BLaER1 treated with 17β-estradiol and CSF1 and Interleukin-3, amounts not matched to agents 10 nM and 100 nM (cell line): ENCODE results near the gene SERPINA4.

Source experiments
- H3K27ac ChIP-seq, 11 experiments: shearing (Covaris generic); formaldehyde crosslinking; 2 replicates each; pipeline ENCODE4 v1.8.1; 2022
- H3K27me3 ChIP-seq, 11 experiments: shearing (Covaris generic); formaldehyde crosslinking; 2 replicates each; pipeline ENCODE4 v1.8.1; 2022
- H3K36me3 ChIP-seq, 11 experiments: shearing (Covaris generic); formaldehyde crosslinking; 2 replicates each; pipeline ENCODE4 v1.8.1; 2022
- H3K4me1 ChIP-seq, 10 experiments: shearing (Covaris generic); formaldehyde crosslinking; 2 replicates each; pipeline ENCODE4 v1.8.1; 2022
- H3K4me2 ChIP-seq, 11 experiments: shearing (Covaris generic); formaldehyde crosslinking; 2 replicates each; pipeline ENCODE4 v1.8.1; 2022
- H3K4me3 ChIP-seq, 10 experiments: shearing (Covaris generic); formaldehyde crosslinking; 2 replicates each; pipeline ENCODE4 v1.8.1; 2022
- H3K9ac ChIP-seq, 11 experiments: shearing (Covaris generic); formaldehyde crosslinking; 2 replicates each; pipeline ENCODE4 v1.8.1; 2022
- H3K9me3 ChIP-seq, 11 experiments: shearing (Covaris generic); formaldehyde crosslinking; replicated peaks in 1 of 11; 2 replicates each; pipeline ENCODE4 v1.8.1; 2022
- H4K20me1 ChIP-seq, 11 experiments: shearing (Covaris generic); formaldehyde crosslinking; 2 replicates each; pipeline ENCODE4 v1.8.1; 2022
- Cebpa-rat ChIP-seq, 11 experiments: shearing (Covaris generic); IDR thresholded peaks; 2 replicates each; pipeline ENCODE4 v1.8.1; 2022

SERPINA4 gene

GRCh38 chr14:94593749-94594431 lies 32.6 kb downstream of the SERPINA4 start:
- H3K36me3 ChIP-seq, result no peaks in the 10 kb centered on the region
- H3K9me3 ChIP-seq, result no peaks in the 10 kb centered on the region
- H4K20me1 ChIP-seq, result no peaks in the 10 kb centered on the region
- H3K4me1 ChIP-seq, result peaks cover 0 to under 1% (median 0%) of the 10 kb centered on the region in 10 experiments; a peak in 2 of 20 replicates
- no peak overlapping the region for H3K4me3 ChIP-seq
- no peak overlapping the region for H3K4me2 ChIP-seq
- no peak overlapping the region for H3K9ac ChIP-seq
- no peak overlapping the region for H3K27ac ChIP-seq
- H3K27me3 ChIP-seq, result no peaks in the 10 kb centered on the region
- no peak for TF ChIP-seq Cebpa-rat (IDR thresholded peaks at IDR 0.05)

DNA sequence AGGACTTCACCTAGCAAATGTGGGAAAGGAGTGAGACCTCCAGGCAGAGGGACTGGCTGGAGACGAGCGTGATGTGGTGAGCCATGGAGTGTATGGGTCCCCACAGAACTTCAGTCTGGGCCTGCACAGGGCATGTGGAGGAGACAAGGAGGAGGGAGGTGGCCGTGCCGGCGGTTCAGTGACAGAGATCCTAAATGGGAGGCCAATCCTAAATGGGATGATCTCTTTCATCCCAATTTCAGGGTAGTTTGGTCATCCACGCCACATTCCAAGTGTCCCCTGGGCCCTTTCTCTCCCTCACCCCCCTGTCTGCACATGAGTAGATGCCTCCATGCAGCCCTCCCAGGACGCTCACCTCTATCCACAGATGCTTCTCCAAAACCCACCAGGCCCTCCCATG lies 33.2 kb downstream of the SERPINA4 start:
- TF ChIP-seq Cebpa-rat (IDR thresholded peaks at IDR 0.05), result no peak
- Histone ChIP-seq H3K36me3 (no peaks in the 10 kb centered on the region), H3K9ac (no peak overlapping the region), H3K27me3 (no peaks in the 10 kb centered on the region), H3K9me3 (no peaks in the 10 kb centered on the region), H3K27ac (no peak overlapping the region), H3K4me3 (no peak overlapping the region), H3K4me2 (no peak overlapping the region), H4K20me1 (no peaks in the 10 kb centered on the region), H3K4me1 (peaks cover 0 to 6% (median under 1%) of the 10 kb centered on the region in 10 experiments; a peak in 8 of 20 replicates)

- no peaks in the 10 kb centered on the region for H3K27me3 ChIP-seq
- H3K4me1 ChIP-seq, result peaks cover 0 to 20% (median 3%) of the 10 kb centered on the region in 10 experiments; a peak in 10 of 20 replicates
- no peak overlapping the region for H3K4me3 ChIP-seq
- H3K36me3 ChIP-seq, result no peaks in the 10 kb centered on the region
- no peaks in the 10 kb centered on the region for H4K20me1 ChIP-seq
- no peak overlapping the region for H3K27ac ChIP-seq
- H3K9ac ChIP-seq, result no peak overlapping the region
- no peak for TF ChIP-seq Cebpa-rat (IDR thresholded peaks at IDR 0.05)
- no peaks in the 10 kb centered on the region for H3K9me3 ChIP-seq
- H3K4me2 ChIP-seq, result no peak overlapping the region
Measured at GRCh38 chr14:94595912-94596311, 34.7 kb downstream of the SERPINA4 start.

GRCh38 chr14:94596361-94596760 lies 35.1 kb downstream of the SERPINA4 start:
- no peaks in the 10 kb centered on the region for H4K20me1 ChIP-seq
- no peak overlapping the region for H3K27ac ChIP-seq
- TF ChIP-seq Cebpa-rat (IDR thresholded peaks at IDR 0.05), result no peak
- no peaks in the 10 kb centered on the region for H3K36me3 ChIP-seq
- no peaks in the 10 kb centered on the region for H3K9me3 ChIP-seq
- H3K4me3 ChIP-seq, result no peak overlapping the region
- H3K4me1 ChIP-seq, result peaks cover 0 to 20% (median 3%) of the 10 kb centered on the region in 10 experiments; a peak in 10 of 20 replicates
- H3K27me3 ChIP-seq, result no peaks in the 10 kb centered on the region
- no peak overlapping the region for H3K4me2 ChIP-seq
- H3K9ac ChIP-seq, result no peak overlapping the region

- H3K9me3 ChIP-seq, result no peaks in the 10 kb centered on the region
- no peak overlapping the region for H3K4me2 ChIP-seq
Measured at GRCh38 chr14:94597788-94598187, 36.5 kb downstream of the SERPINA4 start.

GRCh38 chr14:94598506-94598815 lies 37.2 kb downstream of the SERPINA4 start:
- Histone ChIP-seq H3K4me2 (no peak overlapping the region), H3K9me3 (no peaks in the 10 kb centered on the region), H3K36me3 (no peaks in the 10 kb centered on the region), H3K27ac (no peak overlapping the region), H4K20me1 (no peaks in the 10 kb centered on the region), H3K9ac (no peak overlapping the region), H3K4me3 (no peak overlapping the region), H3K4me1 (peaks cover 0 to 28% (median 6%) of the 10 kb centered on the region in 10 experiments; a peak in 10 of 20 replicates), H3K27me3 (no peaks in the 10 kb centered on the region)
- no peak for TF ChIP-seq Cebpa-rat (IDR thresholded peaks at IDR 0.05)

More at GRCh38 chr14:94597788-94598187, 36.5 kb downstream of the SERPINA4 start:
- Histone ChIP-seq H4K20me1 (no peaks in the 10 kb centered on the region), H3K27me3 (no peaks in the 10 kb centered on the region), H3K36me3 (no peaks in the 10 kb centered on the region), H3K9ac (no peak overlapping the region), H3K4me1 (peaks cover 0 to 28% (median 6%) of the 10 kb centered on the region in 10 experiments; a peak in 10 of 20 replicates), H3K27ac (no peak overlapping the region), H3K4me3 (no peak overlapping the region)
- no peak for TF ChIP-seq Cebpa-rat (IDR thresholded peaks at IDR 0.05)

GRCh38 chr14:94598816-94599655 lies 37.8 kb downstream of the SERPINA4 start:
- no peaks in the 10 kb centered on the region for H3K36me3 ChIP-seq
- no peak overlapping the region for H3K27ac ChIP-seq
- H3K9ac ChIP-seq, result no peak overlapping the region
- H3K4me3 ChIP-seq, result no peak overlapping the region
- TF ChIP-seq Cebpa-rat (IDR thresholded peaks at IDR 0.05), result peak in 2 of 11 experiments; percentile 10 to 58; a peak in 1 of 22 replicates
- H3K4me2 ChIP-seq, result peak overlapping the region in 4 of 11 experiments; percentile 5 to 71 (median 59); a peak in 6 of 22 replicates
- peaks cover 0 to 28% (median 6%) of the 10 kb centered on the region in 10 experiments; a peak in 10 of 20 replicates for H3K4me1 ChIP-seq
- no peaks in the 10 kb centered on the region for H4K20me1 ChIP-seq
- no peaks in the 10 kb centered on the region for H3K9me3 ChIP-seq
- H3K27me3 ChIP-seq, result no peaks in the 10 kb centered on the region

DNA sequence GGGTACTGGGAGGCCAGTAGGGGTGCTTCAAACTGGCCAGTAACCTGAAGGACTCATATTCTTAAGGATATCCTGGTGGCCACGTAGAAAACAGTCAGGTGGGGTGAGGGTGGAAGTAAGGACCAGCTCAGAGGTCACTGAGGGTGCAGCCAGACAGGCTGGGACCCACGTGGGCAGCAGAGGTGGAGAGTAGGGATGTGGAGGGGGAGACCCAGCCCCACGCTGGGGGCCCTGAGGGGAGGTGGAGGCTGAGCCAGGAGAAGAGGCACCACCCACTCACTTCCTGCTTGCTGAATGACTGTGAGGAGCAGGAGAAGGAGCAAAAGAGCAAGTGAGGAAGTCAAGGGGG lies 38.4 kb downstream of the SERPINA4 start:
- Histone ChIP-seq H3K4me2 (peak overlapping the region in 5 of 11 experiments; percentile 5 to 71 (median 57); a peak in 6 of 22 replicates), H3K27ac (no peak overlapping the region), H3K36me3 (no peaks in the 10 kb centered on the region), H3K27me3 (no peaks in the 10 kb centered on the region), H3K4me1 (peaks cover 0 to 28% (median 6%) of the 10 kb centered on the region in 10 experiments; a peak in 10 of 20 replicates), H3K9me3 (no peaks in the 10 kb centered on the region), H3K4me3 (no peak overlapping the region), H4K20me1 (no peaks in the 10 kb centered on the region), H3K9ac (no peak overlapping the region)
- no peak for TF ChIP-seq Cebpa-rat (IDR thresholded peaks at IDR 0.05)

GRCh38 chr14:94600148-94600545 lies 38.9 kb downstream of the SERPINA4 start:
- Histone ChIP-seq H3K27ac (no peak overlapping the region), H3K4me1 (peaks cover 0 to 28% (median 6%) of the 10 kb centered on the region in 10 experiments; a peak in 10 of 20 replicates), H3K4me3 (no peak overlapping the region), H4K20me1 (no peaks in the 10 kb centered on the region), H3K9ac (no peak overlapping the region), H3K9me3 (no peaks in the 10 kb centered on the region), H3K27me3 (no peaks in the 10 kb centered on the region), H3K4me2 (peak overlapping the region in 4 of 11 experiments; percentile 5 to 71 (median 59); a peak in 6 of 22 replicates), H3K36me3 (no peaks in the 10 kb centered on the region)
- TF ChIP-seq Cebpa-rat (IDR thresholded peaks at IDR 0.05), result no peak
